Hippocampal formation (tissue), 2 donors: Measurements from ENCODE around the gene LEPROT.
"Not testable (repeated sequence)": the region's sequence is repeated elsewhere in the genome, so short reads cannot be mapped to it uniquely, and the experiment has no call there.

Experiments
- DNase-seq, 2 donors: peaks; one replicate each; lab custom pipeline; 2025; lab: John Stamatoyannopoulos, UW

The LEPROT gene

GRCh38 chr1:65437616-65438015, 17.1 kb downstream of the LEPROT start:
- no peak for DNase-seq

DNA sequence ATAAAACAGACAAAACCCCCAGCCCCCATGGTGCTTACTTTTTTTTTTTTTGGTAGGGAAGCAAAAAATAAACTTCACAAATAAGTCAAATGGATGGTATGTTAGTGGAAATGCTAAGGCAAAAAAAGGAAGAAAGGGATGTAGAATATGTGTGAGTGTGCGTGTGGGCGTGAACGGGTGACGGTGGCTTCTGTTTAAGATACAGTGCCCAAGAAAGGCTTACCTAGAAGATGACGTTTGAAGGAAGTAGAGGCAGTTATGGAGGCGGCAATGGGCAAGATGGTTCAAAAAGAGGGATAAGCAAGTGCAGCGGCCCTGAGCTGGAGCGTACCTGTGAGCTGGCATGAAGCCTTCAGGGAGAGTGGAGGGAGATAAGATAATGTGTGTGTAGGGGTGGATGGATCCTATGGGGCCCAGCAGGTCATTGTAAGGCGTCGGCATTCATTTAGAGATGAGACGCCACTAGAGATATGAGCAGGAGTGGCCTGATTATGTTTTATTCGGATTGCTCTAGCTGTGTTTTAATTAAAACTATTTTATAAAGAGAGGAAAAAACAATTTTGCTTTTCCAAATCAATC, 19.9 kb downstream of the LEPROT start:
- no peak for DNase-seq

- DNase-seq, result peak in 1 of 2 donors; percentile 36
Measured at GRCh38 chr1:65440915-65441314, 20.4 kb downstream of the LEPROT start.

- DNase-seq, result no peak
Measured at GRCh38 chr1:65441464-65441863, 21.0 kb downstream of the LEPROT start.

GRCh38 chr1:65442442-65442841, 22.0 kb downstream of the LEPROT start:
- no peak for DNase-seq

- no peak for DNase-seq
Measured at GRCh38 chr1:65443647-65444046, 23.2 kb downstream of the LEPROT start.

DNA sequence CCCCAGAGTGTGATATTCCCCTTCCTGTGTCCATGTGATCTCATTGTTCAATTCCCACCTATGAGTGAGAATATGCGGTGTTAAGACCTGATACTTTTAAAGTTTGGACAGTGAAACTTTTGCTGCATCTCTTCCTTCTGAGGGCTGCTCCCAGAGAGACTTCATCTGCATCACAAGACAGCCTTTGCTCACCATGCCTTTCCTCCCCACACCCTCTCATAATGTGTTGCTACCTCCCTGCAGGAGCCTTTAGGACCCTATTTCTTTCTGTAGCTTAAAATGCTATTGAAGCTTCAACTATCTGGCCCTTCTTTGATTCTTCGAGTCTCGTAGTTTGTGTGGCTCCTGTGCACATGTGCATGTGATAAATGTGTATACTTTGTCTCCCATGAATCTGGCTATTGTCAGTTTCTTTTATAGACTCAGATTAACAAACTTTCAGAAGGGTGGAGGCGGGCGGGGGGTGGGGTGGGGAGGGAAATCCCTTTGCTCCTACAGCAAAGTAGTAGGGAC, 23.7 kb downstream of the LEPROT start:
- DNase-seq, result no peak

DNA sequence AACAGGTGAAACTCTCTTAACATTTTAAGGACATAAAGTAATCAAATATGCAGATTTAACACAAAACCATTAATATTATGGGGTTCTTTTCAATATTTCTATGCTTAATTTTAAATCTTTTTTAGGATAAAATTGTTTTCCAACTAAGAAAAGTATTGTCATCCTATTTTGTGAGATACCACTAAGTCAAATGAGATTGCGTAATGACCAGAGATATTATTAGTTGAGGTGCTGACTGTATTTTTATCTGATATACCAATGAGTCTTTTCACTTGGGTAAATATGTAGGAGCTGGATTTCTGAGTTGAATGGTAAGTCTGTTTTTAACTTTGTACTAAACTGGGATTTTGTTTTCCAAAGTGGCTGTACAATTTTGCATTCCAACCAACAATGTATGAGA, 25.4 kb downstream of the LEPROT start:
- DNase-seq, result no peak

- no peak for DNase-seq
Measured at GRCh38 chr1:65449214-65449823, 28.9 kb downstream of the LEPROT start.

- DNase-seq, result not testable (repeated sequence)
Measured at GRCh38 chr1:65455678-65456077, 35.2 kb downstream of the LEPROT start.

GRCh38 chr1:65456481-65456880, 36.0 kb downstream of the LEPROT start:
- no peak for DNase-seq

DNA sequence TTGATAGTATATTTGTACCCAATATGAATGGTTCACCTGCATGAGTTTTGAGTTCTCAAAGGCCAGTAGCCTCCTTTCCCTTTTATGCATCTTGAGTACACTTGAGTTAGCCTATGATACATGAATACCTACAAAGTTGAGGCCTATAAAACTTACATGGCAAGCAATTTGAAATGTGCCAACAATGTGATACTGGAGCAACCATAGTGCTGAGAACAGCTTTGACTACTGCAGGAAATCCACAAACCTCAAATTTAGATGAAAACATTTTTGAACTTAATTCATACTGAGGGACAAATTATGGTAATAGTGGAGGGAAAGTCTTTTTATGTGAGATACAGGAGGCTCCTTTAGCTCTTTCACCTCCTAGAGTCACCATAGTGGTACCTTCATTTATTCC, 37.4 kb downstream of the LEPROT start:
- DNase-seq, result no peak

DNA sequence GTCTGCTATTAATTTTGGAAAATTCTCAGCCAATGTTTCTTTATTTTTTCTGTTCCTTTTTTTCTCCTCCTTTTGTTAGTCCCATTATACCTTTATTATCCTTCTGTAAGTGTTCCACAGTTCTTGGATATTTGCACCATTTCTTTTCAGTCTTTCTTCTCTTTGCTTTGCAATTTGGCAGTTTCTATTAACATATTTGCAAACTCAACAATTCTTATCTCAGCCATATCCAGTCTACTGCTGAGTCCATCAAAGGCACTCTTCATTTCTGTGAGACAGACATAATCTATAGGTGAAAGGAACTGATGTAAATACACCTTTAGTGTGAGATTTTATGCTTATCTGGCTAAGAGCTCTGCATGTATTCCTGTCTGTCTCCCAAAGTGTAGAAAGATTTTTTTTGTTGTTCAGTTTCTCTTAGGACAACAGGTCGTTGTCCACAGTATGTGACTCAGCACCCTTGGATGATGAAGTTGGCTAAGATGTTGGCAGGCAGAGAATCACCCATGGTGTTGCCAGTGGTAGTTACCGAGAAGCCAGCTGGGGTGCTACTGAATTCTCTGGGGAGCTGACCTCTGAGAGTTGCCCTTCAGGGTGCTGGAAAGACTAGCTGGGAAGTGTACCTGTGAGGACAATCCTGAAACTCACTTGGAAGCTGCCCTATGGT, 38.4 kb downstream of the LEPROT start:
- DNase-seq, result no peak

DNA sequence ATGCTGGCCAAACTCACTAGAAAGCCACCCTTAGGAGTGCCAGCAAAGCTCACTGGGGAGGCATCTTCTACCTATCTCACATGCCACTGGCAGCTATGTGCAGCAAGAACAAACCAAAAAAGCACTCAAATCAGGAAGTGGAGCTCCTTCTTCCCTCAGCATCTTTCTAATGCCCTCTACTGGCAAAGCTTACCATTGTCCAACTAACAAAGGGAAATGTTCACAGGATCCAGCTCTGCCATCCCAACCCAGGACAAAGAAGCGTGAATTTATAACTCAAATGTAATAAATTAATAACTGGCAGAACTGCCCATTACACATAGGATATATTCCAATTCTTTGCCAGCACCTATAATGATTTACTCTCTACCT, 38.9 kb downstream of the LEPROT start:
- DNase-seq, result peak in 1 of 2 donors; percentile 45

- DNase-seq, result not testable (repeated sequence)
Measured at GRCh38 chr1:65465837-65466236, 45.4 kb downstream of the LEPROT start.

GRCh38 chr1:65467536-65467935, 47.1 kb downstream of the LEPROT start:
- DNase-seq, result no peak

GRCh38 chr1:65469126-65469888, 48.8 kb downstream of the LEPROT start:
- DNase-seq, result no peak

DNA sequence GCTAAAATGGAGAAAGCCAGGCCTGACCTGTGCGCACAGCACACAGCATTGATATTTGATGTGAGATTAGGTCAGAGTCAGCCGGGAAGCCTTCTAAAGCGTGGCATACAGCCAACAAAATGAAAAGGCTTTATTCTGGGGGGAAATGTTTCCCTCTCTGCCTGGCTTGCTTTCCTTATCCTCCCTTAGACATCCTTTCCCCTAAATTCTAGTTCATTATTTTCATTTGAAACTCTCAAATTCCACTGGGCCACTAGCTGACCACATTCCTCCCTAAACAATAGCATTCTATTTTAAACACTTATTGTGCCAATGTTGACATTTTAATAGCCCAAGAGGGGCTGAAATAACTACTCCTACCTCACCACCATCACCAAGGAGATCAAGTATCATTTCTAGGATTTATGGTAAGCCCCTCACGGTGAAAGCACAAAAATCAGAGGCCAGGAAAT, 49.4 kb downstream of the LEPROT start:
- no peak for DNase-seq

GRCh38 chr1:65470766-65471165, 50.3 kb downstream of the LEPROT start:
- no peak for DNase-seq

DNA sequence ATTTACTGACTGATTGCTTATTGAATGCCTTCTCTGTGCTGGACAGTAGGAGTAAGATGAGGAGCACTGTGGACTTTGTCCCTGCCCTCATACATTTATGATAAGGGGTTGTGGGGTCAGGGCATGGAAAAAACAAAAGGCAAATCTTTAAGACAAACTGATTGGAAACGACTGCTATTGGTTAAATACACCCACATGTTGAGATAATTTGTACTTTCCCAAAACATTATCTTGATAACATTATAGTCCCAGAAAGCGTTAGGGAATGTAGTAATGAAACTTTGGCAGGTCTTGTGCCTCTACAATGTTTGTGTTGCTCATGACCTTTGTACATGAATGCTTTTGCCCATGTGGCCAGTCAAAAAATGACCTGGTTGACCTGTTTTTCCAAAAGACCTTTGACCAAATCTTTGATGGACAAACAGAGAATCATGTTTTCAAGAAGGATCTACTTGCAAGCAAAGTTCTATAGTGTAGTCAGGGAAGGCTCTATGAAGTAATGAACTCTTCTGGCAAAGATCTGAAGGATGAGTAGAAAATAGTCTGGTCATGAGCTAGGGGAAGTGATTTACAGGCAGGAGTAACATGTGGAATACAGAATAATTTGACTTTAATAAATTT, 50.9 kb downstream of the LEPROT start:
- no peak for DNase-seq

GRCh38 chr1:65471861-65472332, 51.4 kb downstream of the LEPROT start:
- DNase-seq, result no peak

GRCh38 chr1:65476327-65476726, 55.9 kb downstream of the LEPROT start:
- no peak for DNase-seq
